NCI-H226 (cell line): ENCODE measurements around the gene RAB41.
"Not testable (repeated sequence)": the region's sequence is repeated elsewhere in the genome, so short reads cannot be mapped to it uniquely, and the experiment has no call there.

Source experiments
- DNase-seq: peaks from one replicate; pipeline ENCODE4 v3.0.0-alpha.2; 2015

The RAB41 gene

GRCh38 chrX:70292788-70293187, 10.8 kb downstream of the RAB41 start:
- DNase-seq: no peak

GRCh38 chrX:70293621-70294020, 11.6 kb downstream of the RAB41 start:
- no peak for DNase-seq

- DNase-seq: peak; percentile 28
Measured at GRCh38 chrX:70301716-70302115, 19.7 kb downstream of the RAB41 start.

GRCh38 chrX:70313503-70313902, 31.5 kb downstream of the RAB41 start:
- peak; percentile 17 for DNase-seq

- no peak for DNase-seq
Measured at GRCh38 chrX:70322784-70323183, 40.8 kb downstream of the RAB41 start.

- not testable (repeated sequence) for DNase-seq
Measured at GRCh38 chrX:70323628-70324027, 41.7 kb downstream of the RAB41 start.

GRCh38 chrX:70324326-70324725, 42.4 kb downstream of the RAB41 start:
- no peak for DNase-seq

- no peak for DNase-seq
Measured at GRCh38 chrX:70331161-70331560, 49.2 kb downstream of the RAB41 start.

GRCh38 chrX:70332600-70332999, 50.6 kb downstream of the RAB41 start:
- DNase-seq: no peak
